NOMO-1 (cell line): ENCODE data around the gene VPREB1.
A peak's percentile ranks its signal among the peaks of the same experiment; 100 is the strongest.
"Not testable (repeated sequence)": the region's sequence is repeated elsewhere in the genome, so short reads cannot be mapped to it uniquely, and the experiment has no call there.

ENCODE experiments used
- DNase-seq, 2 experiments: peaks; one replicate each; lab custom pipeline; 2025; ENCODE audit not compliant: unreplicated experiment in 2 of 2; lab: John Stamatoyannopoulos, UW

The VPREB1 gene

DNA sequence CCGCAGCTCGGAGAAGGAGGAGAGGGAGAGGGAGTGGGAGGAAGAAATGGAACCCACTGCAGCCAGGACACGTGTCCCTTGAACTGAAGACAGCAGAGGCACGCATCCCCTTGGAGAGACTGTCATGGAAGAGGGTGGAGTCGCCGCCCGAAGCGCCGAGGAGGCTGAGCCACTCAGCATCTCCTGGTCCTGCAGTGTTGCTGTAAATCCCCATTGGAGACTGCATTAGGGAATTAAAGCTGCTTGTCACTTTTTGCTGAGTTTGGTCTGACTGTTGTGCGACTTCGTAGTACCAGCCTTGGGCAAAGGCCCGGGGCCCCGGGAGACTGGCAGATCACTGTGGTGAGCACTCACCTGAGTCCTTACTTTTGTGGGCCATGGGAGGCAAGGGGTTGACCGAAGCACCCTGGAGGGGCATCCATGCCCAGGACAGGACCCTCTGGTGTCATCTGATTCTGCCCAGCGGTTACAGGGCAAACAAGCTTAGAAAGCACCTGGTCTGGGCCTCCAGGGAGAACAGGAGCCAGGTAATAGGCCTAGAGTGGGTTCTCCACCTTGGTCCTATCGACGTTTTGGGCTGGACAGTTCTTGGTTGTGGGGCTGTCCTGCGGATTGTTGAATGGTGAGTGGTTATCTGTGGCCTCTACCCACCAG, 797 bp downstream of the VPREB1 start:
- no peak for DNase-seq

DNA sequence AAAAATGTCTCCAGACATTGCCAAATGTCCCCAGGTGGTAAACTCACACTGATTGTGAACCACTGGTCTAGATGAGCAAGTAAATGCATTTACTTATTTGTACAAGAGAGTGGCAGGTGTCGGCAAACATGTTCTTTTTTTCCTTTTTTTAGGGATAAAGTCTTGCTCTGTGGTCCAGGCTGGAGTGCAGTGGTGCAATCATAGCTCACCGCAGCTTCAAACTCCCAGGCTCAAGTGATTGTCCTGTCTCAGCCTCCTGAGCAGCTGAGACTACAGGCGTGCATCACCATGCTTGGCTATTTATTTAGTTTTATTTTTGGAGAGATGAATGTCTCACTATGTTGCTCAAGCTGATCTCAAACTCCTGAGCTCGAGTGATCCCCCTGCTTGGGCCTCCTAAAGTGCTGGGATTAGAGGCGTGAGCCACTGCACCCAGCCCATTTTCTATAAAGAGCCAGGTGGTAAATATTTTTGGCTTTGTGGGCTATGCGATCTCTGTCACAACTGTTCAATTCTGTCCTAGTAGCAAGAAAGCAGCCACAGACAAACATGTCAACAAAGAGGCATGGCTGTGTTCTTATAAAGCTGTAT, 1.4 kb downstream of the VPREB1 start:
- DNase-seq = no peak

DNA sequence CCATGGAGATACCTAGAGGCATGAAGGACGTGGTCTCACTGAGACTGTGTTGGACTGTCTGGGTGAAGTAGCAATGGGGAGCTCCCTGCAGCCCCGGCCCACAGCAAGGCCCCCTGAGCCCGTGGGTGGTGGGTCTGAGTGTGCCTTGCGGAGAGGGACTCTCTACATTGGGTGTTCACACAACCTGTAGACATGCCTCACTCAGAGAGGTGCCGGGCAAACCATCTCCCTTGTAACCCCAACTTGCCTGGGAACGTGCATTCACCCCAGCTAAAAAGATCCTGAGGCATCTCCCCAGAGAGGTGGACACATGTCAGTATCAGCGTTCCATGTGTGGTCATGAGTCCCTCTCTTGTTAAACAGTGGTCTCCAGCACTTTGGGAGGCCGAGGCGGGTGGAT, 2.1 kb downstream of the VPREB1 start:
- DNase-seq = no peak

DNA sequence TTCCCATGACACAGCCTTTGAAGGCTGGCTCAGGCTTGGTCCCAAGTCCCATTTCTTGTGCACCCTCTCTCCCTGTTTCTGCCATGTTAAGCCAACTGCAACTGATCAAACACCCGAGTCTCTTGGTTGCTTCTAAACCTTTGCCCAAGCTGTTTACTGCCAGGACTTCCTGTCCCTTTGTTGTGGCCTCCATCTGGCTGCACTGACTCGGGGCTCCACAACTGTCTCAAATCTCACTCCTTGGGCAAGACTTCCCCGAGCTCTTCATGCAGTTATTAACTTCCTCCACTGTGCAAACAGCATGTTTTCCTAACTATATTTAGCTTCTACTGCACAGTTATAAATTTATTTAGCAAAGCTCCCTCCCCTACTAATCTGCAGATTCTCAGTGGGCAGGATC, 4.3 kb downstream of the VPREB1 start:
- DNase-seq = peak; percentile 48 to 59

DNA sequence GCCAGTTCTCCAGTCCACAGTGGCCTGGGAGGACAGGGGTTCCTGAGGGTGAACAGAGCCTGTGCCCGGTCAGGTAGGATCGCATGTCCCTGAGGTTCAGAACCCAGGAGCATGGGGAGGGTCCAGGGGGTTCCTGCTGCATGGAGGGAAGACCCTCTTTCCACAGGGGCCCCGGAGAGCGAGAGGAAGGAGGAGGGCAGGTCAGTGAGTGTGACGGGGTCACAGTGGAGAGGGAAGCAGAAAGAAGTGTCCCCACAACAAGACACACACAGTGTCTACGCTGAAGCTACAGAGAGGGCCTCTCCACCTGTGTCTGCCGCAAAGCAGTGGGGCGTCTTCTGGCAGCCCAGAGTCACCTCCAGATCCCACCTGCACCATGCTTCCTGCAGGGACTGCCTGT, 6.1 kb downstream of the VPREB1 start:
- DNase-seq = not testable (repeated sequence)

DNA sequence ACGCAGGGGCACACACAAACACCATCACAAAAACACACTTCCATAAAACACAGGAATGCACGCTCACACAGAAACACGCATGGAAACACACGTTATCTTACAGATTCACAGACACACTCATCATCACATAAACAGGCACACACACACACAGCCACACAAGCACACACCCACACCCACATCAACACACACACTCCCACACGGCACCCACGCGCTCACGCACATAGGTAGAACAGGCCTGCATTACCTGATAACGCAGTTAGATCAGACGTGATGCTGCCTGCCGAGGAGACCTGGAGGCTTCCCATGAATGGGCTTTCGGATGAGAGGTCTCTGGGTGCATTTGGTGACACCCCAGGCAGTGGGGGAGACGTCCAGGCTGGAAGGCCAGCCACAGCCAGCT, 11.5 kb downstream of the VPREB1 start:
- DNase-seq = not testable (repeated sequence)

DNA sequence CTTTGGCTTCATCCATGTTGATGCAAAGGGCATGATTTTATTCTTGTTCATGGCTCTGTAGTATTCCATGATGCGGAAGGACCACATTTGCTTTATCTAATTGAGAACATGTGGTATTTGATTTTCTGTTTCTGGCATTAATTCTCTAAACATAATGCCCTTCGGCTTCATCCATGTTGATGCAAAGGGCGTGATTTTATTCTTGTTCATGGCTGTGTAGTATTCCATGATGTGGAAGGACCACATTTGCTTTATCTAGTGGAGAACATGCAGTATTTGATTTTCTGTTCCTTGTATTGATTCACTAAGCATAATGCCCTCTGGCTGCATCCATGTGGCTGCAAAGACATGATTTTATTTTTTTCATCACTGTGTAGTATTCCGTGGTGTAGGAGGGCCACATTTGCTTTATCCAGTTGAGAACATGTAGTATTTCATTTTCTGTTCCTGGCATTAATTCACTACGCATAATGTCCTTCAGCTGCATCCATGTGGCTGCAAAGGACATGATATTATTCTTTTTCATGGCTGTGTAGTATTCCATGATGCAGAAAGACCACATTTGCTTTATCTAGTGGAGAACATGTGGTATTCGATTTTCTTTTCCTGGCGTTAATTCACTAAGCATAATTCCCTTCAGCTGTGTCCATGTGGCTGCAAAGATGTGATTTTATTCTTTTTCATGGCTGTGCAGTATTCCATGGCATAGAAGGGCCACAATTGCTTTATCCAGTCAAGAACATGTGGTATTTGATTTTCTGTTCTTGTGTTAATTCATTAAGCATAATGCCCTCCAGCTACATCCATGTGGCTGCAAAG, 14.2 kb downstream of the VPREB1 start:
- DNase-seq = not testable (repeated sequence)

DNA sequence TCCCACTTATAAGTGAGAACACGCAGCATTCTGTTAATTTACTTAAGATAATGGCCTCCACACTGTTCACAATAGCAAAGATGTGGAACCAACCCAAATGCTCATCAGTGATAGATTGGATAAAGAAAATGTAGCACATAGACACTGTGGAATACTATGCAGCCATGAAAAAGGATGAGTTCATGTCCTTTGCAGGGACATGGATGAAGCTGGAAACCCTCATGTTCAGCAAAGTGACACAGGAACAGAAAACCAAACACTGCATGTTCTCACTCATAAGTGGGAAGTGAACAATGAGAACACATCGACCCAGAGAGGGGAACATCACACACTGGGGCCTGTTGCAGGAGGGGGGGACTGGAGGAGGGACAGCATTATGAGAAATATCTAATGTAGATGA, 15.6 kb downstream of the VPREB1 start:
- not testable (repeated sequence) for DNase-seq

DNA sequence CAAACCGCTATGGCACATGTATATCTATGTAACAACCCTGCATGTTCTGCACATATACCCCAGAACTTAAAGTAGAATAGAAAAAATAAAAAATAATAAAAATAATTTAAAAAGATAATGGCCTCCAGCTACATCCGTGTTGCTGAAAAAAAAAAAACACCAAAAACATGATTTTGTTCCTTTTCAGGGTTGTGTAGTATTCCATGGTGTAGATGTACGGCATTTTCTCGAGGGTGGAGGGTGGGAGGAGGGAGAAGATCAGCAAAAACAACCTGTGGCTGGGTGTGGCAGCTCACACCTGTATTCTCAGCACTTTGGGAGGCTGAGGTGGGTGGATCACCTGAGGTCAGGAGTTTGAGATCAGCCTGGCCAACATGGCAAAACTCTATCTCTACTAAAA, 16.0 kb downstream of the VPREB1 start:
- DNase-seq = not testable (repeated sequence)

DNA sequence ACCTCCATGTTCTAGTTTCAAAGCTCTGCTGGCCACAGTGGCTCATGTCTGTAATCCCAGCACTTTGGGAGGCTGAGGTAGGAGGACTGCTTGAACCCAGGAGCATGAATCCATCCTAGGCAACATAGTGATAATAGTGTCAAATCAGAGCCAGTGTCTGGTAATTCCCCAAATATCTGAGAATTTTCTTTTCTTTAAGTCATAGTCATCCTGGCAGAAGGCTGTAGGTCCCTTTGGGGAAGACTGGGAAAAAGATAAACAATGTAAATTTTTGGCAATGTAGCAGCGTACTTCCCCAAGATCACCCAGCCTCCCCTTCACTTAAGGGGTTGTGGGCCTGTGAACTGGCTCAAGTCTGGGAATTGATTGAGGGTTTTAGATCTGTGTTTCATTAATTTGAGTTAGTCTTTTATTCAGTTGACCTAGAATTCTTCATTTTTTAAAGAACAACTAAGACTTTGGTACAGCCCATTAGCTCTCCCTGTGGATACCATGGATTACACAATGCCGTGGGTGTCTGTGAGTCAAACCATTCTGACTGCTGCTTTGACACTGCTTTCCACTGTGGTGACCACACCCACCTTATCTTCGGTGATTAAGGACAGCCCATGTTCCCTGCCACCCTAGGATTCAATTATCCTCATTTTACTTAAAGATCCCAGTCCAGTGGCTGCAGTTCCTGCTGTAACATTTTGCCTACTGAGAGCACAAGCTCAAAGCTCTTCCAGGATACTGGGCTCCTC, 17.9 kb downstream of the VPREB1 start:
- not testable (repeated sequence) for DNase-seq

DNA sequence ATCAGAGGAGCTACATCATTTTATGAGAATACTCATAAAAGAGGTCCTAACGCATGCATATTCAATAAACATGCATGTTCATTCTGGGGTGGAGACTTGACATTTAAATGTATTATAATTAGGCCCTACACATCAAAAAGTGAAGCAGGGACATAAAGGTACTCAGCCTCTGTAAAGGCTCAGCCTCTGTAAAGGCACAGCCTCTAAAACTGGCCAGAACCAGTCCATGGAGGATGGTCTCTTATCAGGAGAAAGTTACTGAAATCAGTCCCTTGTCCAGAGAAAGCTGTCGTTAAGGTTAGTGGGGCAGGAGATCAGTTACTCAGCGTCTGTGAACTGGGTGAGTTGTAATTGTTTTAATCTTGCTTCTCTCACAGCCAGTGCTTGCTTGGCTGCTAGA, 19.2 kb downstream of the VPREB1 start:
- DNase-seq = not testable (repeated sequence)

DNA sequence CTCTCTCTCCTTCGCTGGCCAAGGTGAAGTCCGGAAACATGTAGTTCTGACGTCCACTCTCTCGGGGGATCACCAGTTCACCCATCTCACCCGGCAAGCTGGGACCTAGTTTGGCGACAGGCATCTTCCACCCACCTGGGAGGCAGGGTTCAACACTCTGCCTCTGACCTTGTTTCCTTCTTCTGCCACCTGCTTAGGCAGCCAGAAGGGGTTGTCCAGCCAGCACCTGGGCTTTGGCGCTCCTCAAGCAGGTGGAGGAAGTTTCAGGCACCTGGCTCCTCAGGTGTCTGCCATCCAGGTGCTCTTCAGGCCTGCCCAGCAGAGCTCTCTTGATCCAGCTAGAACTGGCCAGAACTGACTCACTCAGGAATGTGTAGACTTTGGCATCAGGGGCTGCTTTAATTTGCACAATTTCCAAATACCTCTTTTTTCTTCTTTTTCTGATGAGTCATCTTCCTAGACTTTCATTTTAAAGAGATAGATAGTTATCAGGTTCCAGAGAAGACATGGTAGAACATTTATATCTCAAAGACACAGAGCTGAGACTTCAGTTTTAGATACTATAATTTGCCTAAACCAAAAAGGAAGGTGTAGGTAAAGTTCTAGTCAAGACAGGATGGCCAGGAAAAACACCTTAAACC, 25.6 kb downstream of the VPREB1 start:
- not testable (repeated sequence) for DNase-seq

DNA sequence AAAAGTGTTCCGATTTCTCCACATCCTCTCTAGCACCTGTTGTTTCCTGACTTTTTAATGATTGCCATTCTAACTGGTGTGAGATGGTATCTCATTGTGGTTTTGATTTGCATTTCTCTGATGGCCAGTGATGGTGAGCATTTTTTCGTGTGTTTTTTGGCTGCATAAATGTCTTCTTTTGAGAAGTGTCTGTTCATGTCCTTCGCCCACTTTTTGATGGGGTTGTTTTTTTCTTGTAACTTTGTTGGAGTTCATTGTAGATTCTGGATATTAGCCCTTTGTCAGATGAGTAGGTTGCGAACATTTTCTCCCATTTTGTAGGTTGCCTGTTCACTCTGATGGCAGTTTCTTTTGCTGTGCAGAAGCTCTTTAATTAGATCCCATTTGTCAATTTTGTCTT, 32.8 kb downstream of the VPREB1 start:
- not testable (repeated sequence) for DNase-seq

DNA sequence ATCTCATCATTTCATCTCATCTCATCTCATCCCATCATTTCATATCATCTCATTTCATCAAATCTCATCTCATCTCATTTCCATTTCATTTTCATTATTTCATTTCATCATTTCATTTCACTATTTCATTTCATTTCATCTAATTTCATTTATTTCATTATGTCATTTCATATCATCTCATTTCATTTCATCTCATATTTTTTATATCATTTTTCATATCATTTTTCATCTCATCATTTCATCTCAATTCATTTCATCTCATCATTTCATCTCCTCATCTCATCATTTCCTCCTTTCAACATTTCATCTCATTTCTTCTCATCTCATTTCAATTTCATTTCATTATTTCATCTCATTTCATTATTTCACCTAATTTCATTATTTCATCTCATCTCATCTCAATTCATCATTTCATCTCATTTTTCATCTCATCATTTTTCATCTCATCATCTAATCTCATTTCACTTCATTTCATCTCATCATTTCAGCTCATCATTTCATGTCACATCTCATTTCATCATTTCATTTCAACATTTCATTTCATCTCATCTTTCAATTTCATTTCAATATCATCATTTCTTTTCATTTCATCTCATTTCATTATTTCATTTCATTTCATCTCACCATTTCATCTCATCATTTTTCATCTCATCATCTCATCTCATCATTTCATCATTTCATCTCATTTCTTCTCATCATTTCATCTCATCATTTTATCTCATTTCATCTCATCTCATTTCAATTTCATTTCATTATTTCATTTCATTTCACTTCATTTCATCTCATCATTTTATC, 40.6 kb downstream of the VPREB1 start:
- DNase-seq = not testable (repeated sequence)

DNA sequence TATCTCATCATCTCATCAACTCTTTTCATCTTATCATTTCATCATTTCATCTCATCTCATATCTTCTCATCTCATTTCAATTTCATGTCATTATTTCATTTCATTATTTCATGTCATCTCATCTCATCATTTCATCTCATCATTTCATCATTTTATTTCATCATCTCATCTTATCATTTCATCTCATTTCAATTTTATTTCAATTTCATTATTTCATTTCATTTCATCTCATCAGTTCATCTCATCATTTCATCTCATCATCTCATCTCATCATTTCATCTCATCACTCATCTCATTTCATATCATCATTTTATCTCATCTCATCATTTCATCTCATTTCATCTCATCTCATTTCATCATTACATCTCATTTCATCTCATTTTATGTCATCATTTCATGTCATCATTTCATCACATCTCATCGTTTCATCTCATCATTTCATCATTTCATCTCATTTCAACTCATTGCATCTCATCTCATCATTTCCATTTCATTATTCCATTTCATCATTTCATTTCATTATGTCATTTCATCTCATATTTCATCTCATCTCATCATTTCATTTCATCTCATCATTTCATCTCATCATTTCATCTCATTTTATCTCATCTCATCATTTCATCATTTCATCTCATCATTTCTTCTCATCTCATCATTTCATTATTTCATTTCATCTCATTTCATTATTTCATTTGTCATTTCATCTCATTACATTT, 42.0 kb downstream of the VPREB1 start:
- DNase-seq = not testable (repeated sequence)

DNA sequence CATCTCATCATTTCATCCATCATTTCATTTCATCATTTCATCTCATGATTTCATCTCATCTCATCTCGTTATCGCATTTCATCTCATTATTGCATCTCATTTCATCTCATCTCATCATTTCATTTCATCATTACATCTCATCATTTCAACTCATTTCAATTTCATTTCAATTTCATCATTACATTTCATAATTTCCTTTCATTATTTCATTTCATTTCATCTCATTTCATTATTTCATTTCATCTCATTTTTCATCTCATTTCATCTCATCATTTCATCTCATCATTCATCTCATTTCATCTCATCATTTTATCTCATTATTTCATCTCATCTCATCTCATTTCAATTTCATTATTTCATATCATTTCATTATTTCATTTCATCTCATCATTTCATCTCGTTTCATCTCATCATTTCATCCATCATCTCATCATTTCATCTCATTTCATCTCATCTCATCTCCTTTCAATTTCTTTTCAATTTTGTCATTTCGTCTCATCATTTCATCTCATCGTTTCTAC, 42.6 kb downstream of the VPREB1 start:
- DNase-seq = not testable (repeated sequence)

DNA sequence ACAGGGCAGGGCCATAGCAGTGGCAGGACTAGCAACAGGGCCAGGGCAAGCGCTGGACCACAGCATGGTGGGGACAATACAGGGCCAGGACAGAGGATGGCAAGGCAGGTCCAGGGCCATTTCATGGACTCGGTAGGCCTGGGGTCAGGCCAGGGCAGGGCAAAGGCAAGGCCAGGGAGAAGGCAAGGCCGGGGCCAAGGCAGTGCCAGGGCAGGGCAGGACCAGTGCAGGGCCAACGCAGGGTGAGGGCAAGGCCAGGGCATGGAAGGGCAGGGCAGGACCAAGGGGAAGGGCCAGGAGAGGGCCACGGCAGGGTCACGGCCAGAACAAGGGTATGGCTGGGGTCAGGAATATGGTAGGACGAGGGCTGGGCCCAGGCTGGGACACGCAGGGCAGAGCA, 45.1 kb downstream of the VPREB1 start:
- not testable (repeated sequence) for DNase-seq

DNA sequence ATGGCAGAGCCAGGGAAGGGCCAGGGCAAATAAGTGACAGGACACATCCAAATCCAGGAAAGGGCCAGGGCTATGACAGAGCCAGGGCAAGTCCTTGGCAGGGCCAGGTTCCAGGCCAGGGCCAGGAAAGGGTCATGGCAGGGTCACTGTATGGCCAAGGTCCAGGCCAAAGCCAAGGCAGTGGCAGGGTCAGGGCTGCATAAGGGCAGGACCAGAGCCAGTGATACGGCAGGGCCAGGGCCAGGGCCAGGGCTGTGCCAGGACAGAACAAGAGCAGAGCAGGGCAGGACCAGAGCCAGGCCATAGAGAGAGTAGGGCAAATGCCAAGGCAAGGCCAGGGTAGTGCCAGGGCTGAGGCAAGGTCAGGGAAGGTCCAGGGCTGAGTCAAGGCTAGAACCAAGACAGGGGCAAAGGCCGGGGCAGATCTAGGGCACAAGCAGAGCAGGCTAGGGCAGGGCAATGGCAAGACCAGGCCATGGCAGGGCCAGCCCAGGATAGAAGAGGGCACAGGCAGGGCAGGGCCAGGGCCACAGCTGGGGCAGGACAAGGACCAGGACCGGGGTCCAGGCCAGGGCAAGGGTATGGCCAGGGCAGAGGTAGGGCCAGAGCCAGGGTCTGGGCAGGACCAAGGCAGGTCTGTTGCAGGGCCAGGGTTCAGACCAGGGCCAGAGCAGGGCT, 46.7 kb downstream of the VPREB1 start:
- not testable (repeated sequence) for DNase-seq
